Left ventricle myocardium superior (tissue), 1 donor: Measurements from ENCODE around the gene UBTD1. TPM values are rescaled to one million over a fixed set of nuclear protein-coding genes. Genes with fewer than 3 reads are reported as not detected.
"Not testable (repeated sequence)": the region's sequence is repeated elsewhere in the genome, so short reads cannot be mapped to it uniquely, and the experiment has no call there.

Experiments used
- ATAC-seq: fragments of 200-7000 bp; cut with Tn5 transposase; one replicate; pipeline ENCODE4 v1.9.1; 2020; ENCODE audit warnings: mild to moderate bottlenecking, moderate library complexity
- DNase-seq: peaks from one replicate; pipeline ENCODE4 v3.0.0-alpha.2; 2020
- intact Hi-C: fragments of 100-400 bp; cut with micrococcal nuclease; formaldehyde crosslinking; loops from one replicate; pipeline ENCODE4 v1.11.0; 2022
- long read RNA-seq: library from polyadenylated mRNA; unstranded; transcript quantifications from one replicate; pipeline ENCODE4 v2.0.0, GENCODE V29; 2021
- total RNA-seq: library from RNA; stranded (reverse); fragmentation: NEBNext Ultra II Directional; extraction: Animal tissue kit (Norgen Biotek cat#: 25700); gene quantifications from one replicate; pipeline ENCODE4 v1.2.1, GENCODE V29; 2021
- donor health status: DM: no; HTN: yes; CAD: no; lungs with severe emphysema.

The UBTD1 gene, protein sequence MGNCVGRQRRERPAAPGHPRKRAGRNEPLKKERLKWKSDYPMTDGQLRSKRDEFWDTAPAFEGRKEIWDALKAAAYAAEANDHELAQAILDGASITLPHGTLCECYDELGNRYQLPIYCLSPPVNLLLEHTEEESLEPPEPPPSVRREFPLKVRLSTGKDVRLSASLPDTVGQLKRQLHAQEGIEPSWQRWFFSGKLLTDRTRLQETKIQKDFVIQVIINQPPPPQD
- 28.1 TPM for total RNA-seq
- long read RNA-seq, transcript UBTD1-201 (3 exons, 1,706 nt), result major isoform, 77 of 90 reads
- long read RNA-seq, partial matches to known transcripts, result 11 of 90 reads
- long read RNA-seq, other reads (novel, unspliced or antisense), result 2 of 90 reads

DNA sequence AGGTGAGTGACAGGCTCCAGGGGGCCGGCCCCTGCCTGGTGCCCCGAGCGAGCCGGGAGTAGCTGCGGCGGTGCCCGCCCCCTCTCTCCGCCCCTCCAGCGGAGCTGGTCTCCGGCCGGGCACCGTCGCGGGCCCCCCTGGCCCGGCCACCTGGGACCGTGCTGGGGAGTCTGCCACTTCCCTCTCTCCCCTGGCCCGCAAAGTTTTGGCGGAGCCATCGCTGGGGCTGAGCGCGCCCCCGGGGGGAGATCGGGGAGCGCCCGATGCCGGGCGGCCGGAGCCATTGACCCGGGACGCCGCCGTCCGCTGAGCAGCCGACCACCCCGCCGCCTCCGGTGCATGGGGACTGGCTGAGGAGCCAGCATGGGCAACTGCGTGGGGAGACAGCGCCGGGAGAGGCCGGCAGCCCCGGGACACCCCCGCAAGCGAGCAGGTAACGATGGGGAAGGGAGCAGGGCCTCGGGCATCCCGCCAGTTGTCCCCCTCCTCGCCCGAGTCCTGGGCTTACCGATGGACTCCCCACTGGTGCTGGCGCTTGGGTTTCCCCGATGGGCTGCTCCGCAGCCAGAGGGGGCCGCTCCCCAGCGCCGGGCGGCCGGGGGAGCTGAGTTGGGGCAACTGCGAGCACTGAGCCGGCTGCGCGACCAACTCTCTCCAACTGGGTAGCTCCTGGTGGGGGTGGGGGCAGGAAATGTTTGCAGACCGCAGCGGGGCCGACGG, at the start of gene UBTD1:
Gene UBTD1 (plus strand): TSS at position 84 of the 720 bp plus-strand sequence. CDS start 280 bp downstream, at position 364.
- DNase-seq (peak; percentile 68), ATAC-seq (peak; percentile 9)
- intact Hi-C loops, result no loop called here

DNA sequence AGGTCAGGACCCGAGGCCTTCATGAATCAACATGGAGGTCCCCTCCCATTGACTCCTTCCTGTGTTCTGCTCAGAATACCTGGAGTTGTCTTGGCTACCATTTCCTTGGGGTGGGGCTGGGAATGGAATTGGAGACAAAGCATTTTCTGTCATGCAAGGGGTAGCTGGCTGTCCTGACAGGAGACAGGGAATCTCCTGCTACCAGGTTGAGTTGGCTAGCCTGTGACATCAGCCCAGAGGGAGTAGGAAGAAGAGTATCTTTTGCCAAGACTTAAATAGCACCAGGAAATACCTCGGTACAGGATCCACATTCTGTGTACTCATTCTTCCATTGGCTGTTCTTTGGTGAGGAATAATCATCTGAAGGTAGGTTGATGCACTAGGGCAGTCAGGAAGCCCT, 47.9 kb upstream of the UBTD1 start:
- DNase-seq, result no peak
- ATAC-seq, result peak; percentile 9
- intact Hi-C loops, result no loop called here

DNA sequence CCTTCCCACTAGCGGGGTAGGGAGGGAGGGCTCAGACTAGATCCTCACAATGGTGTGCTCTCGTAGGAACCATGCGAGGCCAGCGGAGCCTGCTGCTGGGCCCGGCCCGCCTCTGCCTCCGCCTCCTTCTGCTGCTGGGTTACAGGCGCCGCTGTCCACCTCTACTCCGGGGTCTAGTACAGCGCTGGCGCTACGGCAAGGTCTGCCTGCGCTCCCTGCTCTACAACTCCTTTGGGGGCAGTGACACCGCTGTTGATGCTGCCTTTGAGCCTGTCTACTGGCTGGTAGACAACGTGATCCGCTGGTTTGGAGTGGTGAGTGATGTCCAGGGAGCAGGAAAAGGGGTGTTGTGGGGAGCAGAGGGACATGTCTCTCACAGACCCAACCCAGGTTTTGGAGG, 47.1 kb upstream of the UBTD1 start:
- ATAC-seq (no peak), DNase-seq (no peak)
- intact Hi-C loops, result no loop called here

DNA sequence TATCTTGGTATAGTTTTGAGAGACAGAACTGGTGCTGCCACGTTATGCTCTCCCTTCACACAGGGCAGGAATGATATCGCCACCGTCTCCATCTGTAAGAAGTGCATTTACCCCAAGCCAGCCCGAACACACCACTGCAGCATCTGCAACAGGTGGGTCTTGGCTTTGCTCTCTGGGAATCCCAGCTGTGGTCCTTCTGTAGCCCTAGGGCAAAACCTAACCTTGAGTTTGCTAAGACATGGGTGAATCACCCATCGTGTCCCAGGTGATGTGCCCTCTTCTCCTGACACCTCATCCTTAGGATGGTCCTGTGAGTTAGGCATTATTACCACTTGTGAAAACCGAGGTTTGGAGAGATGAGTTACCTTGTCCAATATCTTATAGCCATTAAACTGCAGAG, 46.4 kb upstream of the UBTD1 start:
- DNase-seq (no peak), ATAC-seq (no peak)
- intact Hi-C loops, result no loop called here

DNA sequence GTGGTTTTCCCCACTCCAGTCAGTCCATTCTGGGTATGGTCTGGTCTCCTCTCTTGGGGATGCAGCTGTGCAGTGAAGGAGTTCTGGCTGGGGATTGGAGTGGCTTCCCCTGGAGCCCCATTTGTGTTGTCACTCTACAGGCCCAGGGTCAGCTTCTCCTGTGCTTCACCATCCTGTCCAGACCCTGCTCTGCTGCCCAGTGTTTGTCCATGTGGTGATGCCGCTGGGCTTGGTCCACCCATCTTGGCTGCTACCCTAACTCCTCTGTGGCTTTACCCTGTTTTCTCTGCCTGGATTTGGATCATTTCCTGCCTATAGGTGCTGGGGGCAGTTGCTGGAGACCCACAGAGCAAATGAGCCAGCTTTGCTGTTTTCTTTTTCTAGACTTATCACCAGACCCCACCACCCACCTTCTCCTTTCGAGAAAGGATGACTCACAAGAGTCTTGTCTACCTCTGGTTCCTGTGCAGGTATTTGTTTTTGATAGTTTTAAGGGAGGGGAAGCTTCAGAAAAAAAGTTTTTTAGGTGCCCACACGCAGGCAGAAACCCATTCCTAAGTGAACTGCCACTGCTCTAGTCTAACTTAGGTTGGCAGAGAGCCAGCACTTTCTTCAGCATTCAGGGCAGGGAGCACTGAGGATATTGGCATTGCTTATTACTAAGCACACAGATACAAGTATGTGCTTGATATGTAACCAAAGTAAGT, 44.2 kb upstream of the UBTD1 start:
- intact Hi-C loops, result no loop called here
- ATAC-seq (peak; percentile 51), DNase-seq (no peak)

DNA sequence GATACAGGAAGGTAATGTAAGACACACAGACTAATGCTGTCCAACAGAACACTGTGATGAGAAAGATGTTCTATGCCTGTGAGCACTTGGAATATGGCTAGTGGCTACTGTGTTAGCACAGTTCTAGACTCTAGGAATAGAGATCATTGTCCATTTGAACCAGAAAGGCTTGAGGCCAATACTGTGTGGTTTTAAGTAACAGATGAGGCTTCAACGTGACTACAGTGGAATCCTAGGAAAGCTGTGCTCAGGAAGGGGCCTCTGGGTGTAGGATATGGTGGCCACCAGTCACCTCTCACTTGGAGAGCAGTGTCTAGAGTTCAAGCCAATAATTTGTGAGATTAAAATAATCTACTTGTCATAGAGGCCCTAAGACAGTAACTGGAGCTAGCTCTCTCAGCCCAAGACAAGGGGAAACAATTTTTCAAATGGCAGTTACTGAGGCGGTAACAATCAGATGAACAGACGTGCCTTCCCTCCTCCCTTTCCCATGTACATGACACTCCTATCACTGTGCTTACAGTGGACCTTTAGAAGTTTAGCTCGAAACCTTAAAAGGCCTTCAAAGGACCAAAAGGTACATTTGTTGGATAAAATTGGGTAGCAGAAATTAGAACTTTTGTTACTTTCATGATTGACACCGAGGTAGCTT, 42.6 kb upstream of the UBTD1 start:
- DNase-seq (no peak), ATAC-seq (no peak)
- intact Hi-C loops, result no loop called here

DNA sequence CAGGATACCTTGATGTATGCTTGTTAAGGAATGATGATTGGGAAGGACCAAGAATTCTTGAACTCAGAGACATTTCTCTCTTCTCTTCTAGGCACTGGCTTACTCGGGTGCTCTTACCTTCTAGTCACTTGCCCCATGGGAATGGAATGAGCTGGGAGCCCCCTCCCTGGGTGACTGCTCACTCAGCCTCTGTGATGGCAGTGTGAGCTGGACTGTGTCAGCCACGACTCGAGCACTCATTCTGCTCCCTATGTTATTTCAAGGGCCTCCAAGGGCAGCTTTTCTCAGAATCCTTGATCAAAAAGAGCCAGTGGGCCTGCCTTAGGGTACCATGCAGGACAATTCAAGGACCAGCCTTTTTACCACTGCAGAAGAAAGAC, 42.0 kb upstream of the UBTD1 start:
- DNase-seq (no peak), ATAC-seq (no peak)
- intact Hi-C loops, result no loop called here

DNA sequence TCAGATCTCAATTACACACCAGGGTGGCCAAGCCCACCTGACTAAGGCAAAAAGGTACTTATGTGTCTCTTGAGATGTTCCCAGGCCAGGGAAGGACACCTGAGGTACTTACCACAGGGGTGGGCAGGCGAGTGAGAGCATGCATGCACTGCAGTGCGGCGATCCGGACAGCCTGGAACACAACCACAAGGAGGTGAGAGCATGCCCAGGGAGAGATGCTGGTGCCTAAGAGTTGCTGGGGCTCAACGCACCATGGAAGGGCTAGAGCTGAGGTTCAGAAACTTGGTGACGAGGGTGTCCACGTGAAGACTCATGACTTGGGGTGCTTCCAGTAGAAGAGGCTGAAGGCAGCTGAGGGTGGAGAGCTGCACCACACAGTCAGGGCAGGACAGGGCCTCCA, 39.6 kb upstream of the UBTD1 start:
- ATAC-seq (no peak), DNase-seq (no peak)
- intact Hi-C loops, result no loop called here

DNA sequence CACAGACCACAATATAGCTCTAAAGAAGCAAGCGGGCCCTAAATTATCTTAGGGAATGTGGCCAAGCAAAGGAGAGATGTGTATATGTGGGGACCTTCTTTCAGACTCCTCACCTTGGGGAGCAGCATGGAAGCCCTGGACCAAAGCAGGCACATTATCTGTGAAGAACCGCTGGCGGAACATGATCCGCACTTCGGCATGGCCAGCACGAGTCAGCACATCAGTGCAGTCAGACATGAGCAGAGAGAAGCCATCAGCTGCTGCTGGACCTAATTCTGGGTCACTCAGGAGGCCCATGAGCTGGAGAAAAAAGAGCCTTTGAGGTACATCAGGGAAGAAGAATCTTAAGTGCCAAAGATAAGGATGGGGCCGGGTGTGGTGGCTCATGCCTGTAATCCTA, 38.8 kb upstream of the UBTD1 start:
- ATAC-seq, result no peak
- intact Hi-C loops, result loop anchor here (5.0 kb wide), 1 partner anchor 92 kb away; no protein-coding TSS in a partner anchor
- no peak for DNase-seq

DNA sequence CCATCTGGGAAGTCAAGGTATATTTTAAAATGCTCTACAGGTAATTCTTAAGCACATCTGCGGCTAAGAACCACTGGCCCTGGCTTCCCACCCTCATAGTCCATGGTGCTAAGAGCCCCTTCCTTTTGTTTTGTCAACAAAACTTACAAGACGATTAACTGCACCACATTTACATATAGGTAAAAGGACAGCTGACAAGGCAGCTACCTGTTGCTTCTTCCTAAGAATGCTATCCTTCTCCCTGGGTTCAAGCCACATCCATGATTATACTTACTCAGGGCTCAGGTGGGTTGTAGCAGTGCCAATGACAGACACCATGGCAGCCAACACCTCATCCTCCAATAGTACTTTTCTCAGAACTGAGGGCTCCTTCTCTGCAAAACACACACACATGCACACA, 36.4 kb upstream of the UBTD1 start:
- no peak for DNase-seq
- ATAC-seq, result no peak
- intact Hi-C loops, result loop anchor here (5.0 kb wide), 1 partner anchor 90 kb away; no protein-coding TSS in a partner anchor

DNA sequence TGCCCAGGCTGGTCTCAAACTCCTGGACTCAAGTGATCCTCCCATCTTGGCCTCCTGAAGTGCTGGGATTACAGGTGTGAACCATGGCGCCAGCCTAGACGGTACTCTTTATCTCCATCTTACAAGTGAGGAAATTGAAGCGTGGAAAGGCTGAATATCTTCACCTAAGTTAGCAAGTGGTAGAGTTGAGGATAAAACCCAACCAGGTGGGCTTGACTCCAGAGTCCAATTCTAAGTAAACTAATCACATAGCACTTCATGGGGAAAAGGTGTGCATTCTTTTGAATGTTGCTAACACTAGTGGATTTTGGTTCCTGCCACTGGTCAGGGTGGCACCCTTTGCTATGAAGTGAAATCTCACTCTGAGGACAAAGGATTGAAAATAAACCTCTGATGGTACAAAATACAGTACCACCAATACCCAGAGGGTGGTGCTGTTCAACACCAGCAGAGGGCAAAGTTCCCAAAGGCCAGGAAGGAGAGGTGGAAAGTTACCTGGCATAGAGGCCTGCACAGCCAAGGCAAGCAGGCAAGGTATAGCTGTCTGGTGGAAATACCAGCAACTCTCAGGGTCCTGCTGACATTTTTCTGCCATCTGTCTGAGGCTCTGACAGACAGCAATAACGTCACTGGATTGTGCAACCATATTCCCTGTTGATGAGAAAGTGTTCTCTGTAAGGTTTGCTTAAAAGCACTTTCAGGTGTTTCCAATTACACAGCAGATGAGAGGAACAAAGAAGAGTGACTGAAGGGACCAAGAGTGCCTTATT, 35.2 kb upstream of the UBTD1 start:
- intact Hi-C loops, result loop anchor here (5.0 kb wide), 1 partner anchor 89 kb away; no protein-coding TSS in a partner anchor
- no peak for DNase-seq
- ATAC-seq, result peak; percentile 70

DNA sequence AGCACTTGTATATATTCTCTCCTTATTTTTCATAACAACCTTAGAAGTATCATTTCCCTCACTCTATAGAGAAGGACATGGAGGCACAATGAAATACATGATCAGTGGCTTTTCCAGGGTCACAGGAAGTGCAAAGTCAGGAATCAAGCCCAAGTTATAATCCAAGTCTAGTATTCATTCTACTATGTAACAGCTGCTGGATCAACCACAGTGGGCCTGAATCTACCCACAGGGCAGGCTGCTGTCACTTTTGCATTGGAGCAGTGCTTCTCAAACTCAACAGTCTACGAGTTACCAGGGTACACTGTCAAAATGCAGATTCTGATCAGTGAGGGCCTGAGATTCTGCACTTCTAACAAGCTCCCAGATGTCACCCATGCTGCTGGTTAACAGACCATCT, 34.5 kb upstream of the UBTD1 start:
- no peak for DNase-seq
- ATAC-seq, result peak; percentile 6
- intact Hi-C loops, result loop anchor here (5.0 kb wide), 1 partner anchor 88 kb away; no protein-coding TSS in a partner anchor

DNA sequence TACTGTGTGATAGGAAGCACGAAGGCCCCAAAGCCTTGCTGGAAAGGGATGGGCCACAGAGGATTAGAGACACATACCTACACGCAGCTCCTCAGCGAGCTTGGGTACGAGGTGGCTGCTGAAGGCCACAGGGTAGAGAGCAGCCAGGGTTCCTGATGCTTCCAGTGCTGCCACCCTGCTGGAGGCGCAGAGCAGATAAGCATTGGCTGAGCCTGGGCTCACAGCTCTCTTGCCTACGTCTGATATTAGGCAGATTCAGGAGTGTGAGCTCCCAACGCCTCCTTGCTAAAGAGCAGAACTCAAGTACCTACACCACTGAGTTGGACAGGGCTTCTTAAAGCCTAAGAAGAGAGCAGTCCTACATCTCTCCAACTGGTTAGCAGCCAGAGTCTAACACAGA, 32.7 kb upstream of the UBTD1 start:
- intact Hi-C loops, result no loop called here
- ATAC-seq (no peak), DNase-seq (no peak)

DNA sequence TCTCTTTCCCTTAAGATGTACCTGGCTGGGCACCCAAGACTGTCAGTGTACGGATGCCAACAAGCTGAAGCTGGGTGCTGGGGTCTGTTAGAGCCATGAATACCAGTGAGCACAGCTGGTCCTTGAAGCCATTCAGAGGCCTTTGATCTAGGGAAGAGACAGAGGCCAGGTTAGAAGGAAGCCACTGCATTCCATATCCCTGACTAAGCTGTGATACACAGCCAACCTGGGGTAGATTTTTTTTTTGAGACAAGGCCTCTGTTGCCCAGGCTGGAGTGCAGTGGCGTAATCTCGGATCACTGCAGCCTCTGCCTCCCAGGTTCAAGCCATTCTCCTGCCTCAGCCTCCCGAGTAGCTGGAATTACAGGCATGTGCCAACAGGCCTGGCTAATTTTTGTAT, 32.0 kb upstream of the UBTD1 start:
- ATAC-seq, result no peak
- intact Hi-C loops, result no loop called here

DNA sequence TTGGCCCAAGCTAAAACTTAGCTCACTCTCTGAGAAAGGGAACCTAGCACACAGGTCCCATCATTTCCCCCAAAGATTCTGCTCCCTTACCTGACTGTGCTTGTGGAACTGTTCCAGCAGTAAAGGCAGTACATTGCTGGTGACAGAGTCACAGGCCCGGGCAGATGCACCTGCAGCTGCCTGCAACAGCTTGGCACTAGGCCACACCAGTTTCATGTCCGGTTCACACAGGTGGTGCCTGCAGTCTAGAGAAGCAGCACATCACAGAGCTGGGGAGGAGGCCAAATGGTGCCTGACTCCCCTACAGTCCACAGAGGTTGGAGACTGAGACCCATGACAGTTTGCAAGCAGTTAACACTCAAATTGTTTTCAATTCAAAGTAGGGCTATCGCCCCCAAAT, 30.6 kb upstream of the UBTD1 start:
- intact Hi-C loops, result no loop called here
- ATAC-seq, result no peak
- no peak for DNase-seq

More for the DNA sequence above, 32.0 kb upstream of the UBTD1 start:
- DNase-seq, result no peak

DNA sequence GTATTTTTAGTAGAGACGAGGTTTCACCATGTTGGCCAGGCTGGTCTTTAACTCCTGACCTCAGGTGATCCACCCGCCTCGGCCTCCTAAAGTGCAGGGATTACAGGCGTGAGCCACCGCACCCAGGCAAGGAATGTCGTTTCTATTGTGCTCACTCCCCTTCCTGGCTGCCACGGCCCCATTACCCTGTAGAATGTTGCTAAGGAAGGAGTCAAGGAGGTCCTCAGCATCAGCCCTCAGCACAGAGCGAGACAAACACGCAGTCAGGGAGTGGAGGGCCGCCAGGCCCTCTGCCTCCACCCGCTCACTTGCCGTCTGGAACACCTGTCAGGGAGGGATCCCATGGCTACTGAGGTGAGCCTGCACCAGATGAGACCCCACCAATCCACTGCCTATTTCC, 29.9 kb upstream of the UBTD1 start:
- intact Hi-C loops, ATAC-seq, DNase-seq: not testable (repeated sequence)

DNA sequence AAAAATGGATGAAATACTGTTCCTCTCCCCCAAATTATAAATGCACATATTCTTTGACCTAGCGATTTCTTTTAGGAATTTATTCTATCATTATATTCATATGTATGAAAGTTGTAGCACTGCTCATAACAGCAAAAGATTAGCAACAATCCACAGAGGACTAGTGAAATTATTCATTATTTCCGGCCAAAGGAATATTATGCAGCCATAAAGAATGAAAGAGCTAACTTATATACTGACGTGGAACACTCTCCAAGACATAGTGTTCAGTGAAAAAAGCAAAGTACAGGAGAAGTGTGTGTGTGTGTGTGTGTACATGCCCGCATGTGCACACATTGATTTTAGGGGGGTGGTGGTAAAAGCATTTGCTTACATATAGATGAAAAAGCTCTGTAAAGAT, 23.8 kb upstream of the UBTD1 start:
- intact Hi-C loops, result no loop called here
- ATAC-seq, result no peak
- no peak for DNase-seq

DNA sequence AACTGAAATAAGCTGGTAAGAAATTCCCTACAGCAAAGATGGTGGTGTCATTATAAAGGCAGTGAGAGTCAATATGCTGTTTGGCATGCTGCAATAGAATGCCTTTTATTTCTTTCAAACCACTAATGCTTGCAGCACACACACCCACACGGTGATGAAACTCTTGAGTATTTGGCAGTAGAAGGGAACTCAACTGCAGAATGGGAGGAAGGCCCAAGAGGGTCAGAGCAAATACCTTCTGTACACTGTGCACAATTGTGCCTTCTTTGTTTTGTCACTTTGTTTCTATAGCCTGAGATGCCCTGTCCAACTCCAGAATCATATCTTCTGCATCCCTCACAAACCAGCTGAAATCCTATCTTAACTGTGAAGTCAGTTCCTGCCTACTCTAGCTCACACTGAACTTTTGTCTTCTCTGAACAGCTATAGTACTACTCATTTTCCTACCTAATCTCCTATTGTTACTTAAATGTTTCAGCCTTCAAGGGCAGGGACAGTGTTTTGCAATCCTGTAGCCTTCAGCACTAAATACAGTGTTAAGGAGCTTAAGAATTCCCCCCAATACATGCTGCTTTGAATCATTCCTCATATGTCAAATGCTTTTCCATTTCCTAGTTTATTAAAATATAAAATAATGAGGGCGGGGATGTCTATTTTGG, 22.7 kb upstream of the UBTD1 start:
- intact Hi-C loops, result no loop called here
- DNase-seq (no peak), ATAC-seq (peak; percentile 74)
